ENCODE results near the gene TGFB2.
"Not testable (repeated sequence)": the region's sequence is repeated elsewhere in the genome, so short reads cannot be mapped to it uniquely, and the experiment has no call there.

Gene TGFB2

GRCh38 chr1:218344814-218345672 lies at the start of gene TGFB2:
TSS of gene TGFB2 (plus strand) at chr1:218345336. CDS start at chr1:218346702, 1,366 bp downstream.
- DNase-seq (ENCODE audit: low spot score): no peak

GRCh38 chr1:218296162-218296561 lies 49.0 kb upstream of the TGFB2 start:
- no peak for DNase-seq (ENCODE audit: low spot score)

GRCh38 chr1:218297461-218297860 lies 47.7 kb upstream of the TGFB2 start:
- DNase-seq (ENCODE audit: low spot score): no peak

DNA sequence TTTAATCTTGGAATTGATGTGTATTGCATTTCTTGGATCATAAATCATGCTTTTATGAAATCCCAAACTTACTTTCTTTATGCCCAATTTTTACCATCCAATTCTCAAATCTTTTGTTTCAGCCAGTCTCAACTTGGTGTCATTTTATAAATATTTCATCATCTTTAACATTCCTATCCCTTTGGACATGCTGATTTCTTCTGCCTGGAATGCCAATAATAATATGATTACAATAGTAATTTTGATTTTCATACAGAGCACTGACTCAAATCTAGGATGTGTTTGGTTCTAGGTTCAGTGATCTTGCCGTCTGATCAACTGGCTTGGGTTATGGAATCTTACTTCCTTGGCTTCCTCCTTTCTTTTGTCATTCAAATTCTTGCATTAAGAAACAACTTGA lies 47.3 kb upstream of the TGFB2 start:
- no peak for DNase-seq (ENCODE audit: low spot score)

DNA sequence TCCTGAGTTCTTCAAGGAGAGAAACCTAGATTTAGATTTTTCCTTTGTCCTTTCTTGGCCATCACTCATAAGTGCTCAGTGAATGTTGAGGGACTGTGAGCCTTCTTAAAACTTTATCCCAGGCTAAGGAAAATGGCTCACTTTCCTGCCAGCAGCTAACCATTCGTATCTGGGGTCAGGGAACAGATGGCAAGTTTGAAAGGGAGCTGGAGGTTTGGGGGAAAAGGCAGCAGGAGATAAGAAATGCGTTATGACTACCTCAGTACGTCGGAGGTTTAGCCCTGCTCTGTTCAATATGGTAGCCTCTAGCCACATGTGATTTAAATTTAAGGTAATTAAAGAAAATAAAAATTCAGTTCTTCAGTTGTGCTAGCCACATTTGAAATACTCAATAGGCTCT lies 46.7 kb upstream of the TGFB2 start:
- no peak for DNase-seq (ENCODE audit: low spot score)

DNA sequence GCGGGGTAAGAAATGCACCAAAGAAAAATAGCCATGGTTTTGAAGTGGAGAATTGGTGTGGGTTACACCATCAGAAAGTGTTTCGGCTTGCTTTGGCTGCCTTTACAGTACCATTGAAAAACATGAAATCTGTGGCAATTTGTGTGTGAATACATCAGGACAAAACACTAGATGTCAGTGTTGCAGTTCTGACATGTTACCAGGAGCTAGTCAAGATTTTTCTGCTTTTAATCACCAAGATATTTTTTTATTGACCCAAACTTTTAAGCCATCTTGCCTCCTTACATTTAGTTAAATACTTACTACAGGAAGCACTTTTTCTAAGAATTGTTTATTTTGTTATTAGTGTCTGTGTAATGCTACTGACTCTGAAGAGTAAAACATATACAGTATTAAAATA lies 45.7 kb upstream of the TGFB2 start:
- DNase-seq (ENCODE audit: low spot score): no peak

GRCh38 chr1:218301217-218301616 lies 43.9 kb upstream of the TGFB2 start:
- DNase-seq (ENCODE audit: low spot score): no peak

DNA sequence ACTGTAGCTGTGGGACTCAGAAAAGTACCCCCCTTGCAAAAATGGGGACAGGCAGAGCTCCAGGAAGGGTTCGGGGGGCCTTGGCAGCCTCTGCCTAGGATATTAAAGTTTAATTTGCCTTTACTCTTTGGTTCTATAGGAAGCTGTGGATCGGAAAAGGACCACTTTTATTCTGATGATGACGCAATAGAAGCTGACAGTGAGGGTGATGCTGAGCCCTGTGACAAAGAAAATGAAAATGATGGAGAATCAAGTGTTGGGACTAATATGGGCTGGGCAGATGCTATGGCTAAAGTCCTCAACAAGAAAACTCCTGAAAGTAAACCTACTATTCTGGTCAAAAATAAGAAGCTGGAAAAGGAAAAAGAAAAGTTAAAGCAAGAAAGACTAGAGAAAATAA lies 43.0 kb upstream of the TGFB2 start:
- DNase-seq (ENCODE audit: low spot score): no peak

- DNase-seq (ENCODE audit: low spot score): no peak
Observed at GRCh38 chr1:218303176-218303879, 41.8 kb upstream of the TGFB2 start.

DNA sequence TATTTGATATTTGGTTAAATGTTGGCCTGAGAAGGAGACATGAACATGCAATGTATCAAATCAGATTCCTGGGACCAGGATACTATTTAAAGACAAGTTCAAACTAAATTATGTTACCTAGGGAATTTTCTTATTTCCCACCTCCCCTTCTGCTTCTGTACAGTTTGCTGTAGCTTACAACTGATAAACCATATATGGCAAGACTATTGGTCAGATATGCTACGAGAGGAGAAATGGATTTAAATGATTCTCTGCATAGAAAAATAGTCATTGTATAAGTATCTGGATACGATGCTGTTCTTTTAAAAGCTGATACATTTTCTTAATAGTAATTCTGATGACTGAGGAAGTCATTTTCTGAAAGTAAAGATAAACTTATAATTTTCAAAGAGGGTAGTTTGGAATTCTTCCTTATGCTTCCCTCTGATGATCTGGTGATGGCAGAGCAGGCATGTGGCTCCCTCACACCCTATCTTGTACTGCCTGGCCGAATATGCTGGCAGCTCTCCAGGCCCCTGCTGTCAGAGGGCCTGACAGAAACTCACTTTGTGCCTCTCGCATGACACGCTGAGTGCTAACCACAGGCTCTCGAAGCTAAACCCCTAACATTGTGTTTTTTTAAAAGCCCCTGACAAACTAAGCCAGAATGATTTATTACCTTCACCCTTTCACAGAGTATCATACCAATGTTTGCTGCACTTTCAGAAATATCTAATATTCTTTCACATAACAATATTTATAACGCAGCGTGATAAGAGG lies 40.7 kb upstream of the TGFB2 start:
- DNase-seq (ENCODE audit: low spot score): no peak

- no peak for DNase-seq (ENCODE audit: low spot score)
Observed at GRCh38 chr1:218305472-218306064, 39.6 kb upstream of the TGFB2 start.

DNA sequence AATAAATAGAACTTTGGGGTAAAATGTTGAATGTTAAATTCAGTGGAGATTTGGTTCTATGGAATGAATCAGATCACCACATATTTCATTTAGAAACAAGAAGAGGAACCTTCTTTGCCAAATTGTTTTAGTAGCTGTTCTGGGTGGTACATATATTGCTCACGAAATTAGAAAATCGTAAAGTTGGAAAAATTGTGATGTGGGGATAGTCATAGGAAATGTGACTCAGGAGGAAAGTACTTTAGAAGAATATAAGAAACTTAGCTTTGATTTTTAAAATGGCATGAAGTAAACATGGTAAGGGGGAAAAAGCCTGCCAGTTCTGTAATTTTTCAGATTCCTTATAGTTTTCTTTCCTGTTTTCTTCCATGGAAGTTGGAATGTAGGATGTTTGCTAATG lies 32.6 kb upstream of the TGFB2 start:
- DNase-seq (ENCODE audit: low spot score): no peak

DNA sequence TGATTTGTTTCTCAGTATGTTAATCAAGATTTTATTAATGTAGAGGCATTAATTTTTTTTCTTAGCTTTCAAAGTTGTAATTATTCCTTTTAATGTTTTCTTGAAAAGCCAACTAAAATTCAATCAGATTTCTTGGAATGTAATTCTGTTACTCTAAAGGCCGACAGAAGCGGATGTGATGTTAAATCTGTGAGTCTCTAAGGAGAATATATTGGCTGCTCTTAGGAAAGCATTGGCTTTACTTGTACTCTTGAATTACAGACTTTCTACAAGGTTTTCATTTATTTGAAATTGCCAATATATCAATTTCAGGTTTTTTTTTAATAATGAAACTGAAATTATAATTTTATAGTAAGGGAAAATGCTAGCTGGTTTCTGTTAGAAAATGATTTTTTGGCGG lies 30.8 kb upstream of the TGFB2 start:
- no peak for DNase-seq (ENCODE audit: low spot score)

DNA sequence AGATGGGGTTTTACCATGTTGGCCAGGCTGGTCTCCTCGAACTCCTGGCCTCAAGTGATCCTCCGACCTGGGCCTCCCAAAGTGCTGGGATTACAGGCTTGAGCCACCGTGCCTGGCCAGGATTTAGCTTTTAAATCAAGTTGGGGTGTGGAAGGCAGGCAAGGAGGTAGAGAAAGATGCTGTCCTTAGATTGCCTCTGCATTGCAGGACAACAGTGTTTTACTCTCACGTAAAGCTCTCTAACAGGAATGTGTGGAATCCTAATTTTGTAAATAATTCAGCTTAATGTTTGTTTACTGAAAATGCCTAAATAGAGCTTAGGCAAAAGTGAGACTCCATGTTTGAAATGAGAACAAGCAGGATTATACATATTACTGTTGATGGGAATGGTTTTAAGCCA lies 29.5 kb upstream of the TGFB2 start:
- DNase-seq (ENCODE audit: low spot score): no peak

GRCh38 chr1:218317061-218317460 lies 28.1 kb upstream of the TGFB2 start:
- DNase-seq (ENCODE audit: low spot score): no peak

- not testable (repeated sequence) for DNase-seq (ENCODE audit: low spot score)
Observed at GRCh38 chr1:218320182-218320581, 25.0 kb upstream of the TGFB2 start.

DNA sequence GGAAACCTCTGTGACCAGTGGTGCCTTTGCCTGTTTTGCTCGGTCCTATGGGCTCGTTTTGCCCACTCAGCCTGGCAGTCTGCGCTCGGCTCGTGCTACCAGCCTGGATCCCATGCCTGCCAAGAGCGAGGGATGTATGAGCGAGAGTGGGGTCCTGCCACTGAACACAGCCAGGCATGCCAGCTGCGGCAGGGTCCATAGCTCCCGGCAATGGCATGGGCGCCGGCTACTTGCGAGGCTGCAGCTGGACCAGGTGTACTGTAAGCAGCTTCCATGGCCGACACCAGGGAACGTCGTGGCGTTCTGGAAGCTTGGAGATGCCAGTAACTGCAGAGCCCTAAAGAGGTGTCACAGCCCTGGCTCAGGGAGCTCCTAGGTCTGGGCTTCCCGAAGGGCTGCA lies 22.4 kb upstream of the TGFB2 start:
- no peak for DNase-seq (ENCODE audit: low spot score)

DNA sequence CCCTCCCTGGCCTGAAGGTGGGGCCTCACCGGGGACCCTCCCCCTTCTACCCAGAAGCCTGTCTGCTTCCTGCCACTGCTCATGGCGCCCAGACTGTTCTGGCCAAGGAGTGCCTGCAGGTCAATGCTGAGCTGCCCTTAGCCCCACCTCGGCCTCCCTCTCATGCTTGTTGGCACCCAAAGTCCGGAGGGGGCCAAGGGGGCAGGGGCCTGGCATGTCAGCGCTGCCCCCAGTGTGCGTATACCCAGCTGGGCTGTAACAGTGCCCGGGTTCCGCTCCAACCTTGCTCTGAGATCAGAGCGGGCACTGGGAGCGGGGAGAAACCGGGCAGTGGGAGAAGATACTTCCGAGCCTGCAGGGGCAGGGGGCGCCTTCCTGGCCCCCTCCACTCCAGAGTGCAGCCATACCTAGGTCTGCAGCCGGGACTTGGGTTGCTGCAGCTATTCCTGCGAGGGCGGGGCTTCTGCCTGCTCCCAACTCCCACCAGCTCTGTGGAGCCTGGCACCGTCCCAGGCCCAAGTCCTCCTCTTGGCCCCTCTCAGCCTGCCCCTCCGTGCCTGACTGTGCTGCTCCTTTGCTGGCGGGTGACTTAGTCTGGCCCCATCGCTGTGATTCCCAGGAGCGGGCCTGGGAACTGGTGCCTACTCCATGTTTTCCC lies 21.4 kb upstream of the TGFB2 start:
- no peak for DNase-seq (ENCODE audit: low spot score)

DNA sequence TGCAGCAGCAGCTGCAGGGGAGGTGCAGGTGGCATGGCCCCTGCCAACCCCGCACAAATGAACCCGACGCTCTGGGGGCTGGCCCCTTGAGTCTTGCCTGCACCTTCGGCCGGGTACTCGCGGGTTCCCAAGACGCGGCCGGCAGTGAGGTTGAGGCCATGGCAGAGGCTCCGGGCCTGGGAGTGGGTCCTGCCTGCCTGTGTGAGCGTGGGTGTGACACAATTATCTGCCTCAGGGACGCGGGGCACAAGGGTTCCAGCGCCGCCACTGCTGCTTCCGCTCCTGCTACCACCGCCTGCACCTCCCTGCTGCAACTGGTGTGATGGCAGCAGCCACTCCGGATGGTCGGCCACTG lies 20.9 kb upstream of the TGFB2 start:
- no peak for DNase-seq (ENCODE audit: low spot score)

- no peak for DNase-seq (ENCODE audit: low spot score)
Observed at GRCh38 chr1:218328769-218329168, 16.4 kb upstream of the TGFB2 start.

- DNase-seq (ENCODE audit: low spot score): peak; percentile 45
Observed at GRCh38 chr1:218330043-218330623, 15.0 kb upstream of the TGFB2 start.

- DNase-seq (ENCODE audit: low spot score): no peak
Observed at GRCh38 chr1:218332416-218332815, 12.7 kb upstream of the TGFB2 start.
